K562 treated with DMSO at 1 percent for 4 hours (cell line): Measurements from ENCODE around the gene HEY2. TPM values are rescaled to one million over a fixed set of nuclear protein-coding genes. Genes with fewer than 3 reads are reported as not detected.

ENCODE experiments used
- total RNA-seq: library from RNA; unstranded; fragments of 300-600 nt; gene quantifications from 2 replicates; pipeline ENCODE4 v1.2.3, GENCODE V29; 2022; ENCODE audit not compliant: insufficient read depth

HEY2 gene
- total RNA-seq, result not detected in 2 replicates

DNA sequence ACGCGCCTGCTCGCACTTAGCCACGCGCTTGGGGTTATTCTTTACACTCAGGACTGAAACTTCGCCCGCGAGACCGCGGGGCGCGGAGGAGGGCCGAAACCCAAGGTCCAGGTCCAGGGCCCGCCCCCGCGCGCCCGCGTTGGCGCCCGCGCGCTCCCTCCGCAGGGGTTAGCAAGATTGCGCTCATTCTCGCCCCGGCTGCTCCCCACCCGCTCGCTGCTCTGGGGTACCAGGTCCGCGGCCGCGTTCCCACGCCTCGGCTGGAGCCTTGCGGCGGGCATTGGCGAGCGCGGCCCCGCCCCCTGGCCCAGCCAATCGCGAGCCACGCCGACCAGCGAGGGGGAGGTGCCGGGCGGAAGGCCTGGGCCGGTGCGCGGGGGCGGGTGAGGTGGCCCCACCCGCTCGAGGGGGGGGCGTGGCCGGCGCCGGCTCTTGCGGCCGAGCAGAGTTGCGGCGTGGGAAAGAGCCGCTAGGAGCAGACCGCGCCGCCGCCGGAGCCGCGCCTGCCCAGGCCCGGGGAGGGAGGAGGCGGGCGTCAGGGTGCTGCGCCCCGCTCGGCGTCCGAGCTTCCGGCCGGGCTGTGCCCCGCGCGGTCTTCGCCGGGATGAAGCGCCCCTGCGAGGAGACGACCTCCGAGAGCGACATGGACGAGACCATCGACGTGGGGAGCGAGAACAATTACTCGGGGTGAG, at the start of gene HEY2:
Gene HEY2, plus strand, starts transcription at position 460 of the 692 bp plus-strand sequence. Its CDS starts 145 bp downstream, at position 605.

DNA sequence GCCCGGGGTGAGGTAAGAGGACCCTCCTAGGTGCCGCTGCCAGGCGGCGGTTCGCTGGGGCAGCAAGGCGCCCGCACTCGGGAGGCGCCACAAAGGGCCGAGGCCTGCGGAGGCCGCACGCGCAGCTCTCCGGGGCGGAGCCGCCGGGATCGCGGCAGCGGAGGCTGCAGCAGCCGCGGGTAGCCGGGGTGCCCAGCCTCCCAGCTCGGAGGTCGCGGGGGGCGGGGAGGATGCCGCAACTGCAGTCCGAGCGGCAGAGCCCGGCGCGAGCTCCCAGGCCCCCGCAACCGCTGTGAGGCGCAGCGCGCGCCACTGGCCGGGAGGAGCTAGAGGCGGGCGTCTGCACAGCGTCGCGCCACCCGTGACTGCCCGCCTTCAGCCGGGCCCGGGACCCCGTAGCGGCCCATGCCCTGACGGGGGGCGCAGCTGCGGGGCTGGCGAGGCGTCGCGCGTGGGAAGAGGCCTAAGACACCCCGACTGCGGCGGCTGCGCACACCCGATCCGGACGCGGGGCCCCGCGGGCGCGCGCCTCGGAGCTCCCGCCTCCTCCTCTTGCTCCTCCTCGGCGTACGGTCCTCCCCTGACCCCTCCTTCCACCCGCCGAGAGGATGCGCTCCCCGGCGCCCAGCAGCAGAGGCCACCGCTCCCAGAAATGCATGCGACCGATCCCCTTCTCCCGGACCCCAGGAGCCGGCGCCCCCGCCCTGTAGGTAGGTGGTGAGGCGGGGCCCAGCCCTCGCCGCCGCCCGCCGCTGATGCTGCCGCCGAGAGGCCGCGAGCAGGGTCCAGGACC, 41.1 kb downstream of the HEY2 start, which contains the start of gene NCOA7:
Gene NCOA7, plus strand, starts transcription at position 603 of the 793 bp plus-strand sequence. CDS start 24,395 bp downstream, outside the sequence.

Other genes with a start within 250 kb of the HEY2 start
- 10.7 and 12.3 TPM in 2 replicates for gene NCOA7, start 41.3 kb downstream of the HEY2 start, total RNA-seq
- gene HINT3, start 207.1 kb downstream of the HEY2 start, total RNA-seq, result 14.3 and 16.0 TPM in 2 replicates
- gene TRMT11, start 236.9 kb downstream of the HEY2 start, total RNA-seq, result 6.0 and 7.0 TPM in 2 replicates